RWPE1 (cell line): ENCODE data around the gene AKAP13.

Experiments used
- CTCF ChIA-PET: fragments of 350-600 bp; sonication (Branson Sonifier 250); formaldehyde crosslinking; extraction: SDS; loops from one replicate; lab custom pipeline; 2021; lab: Yijun Ruan, JAX
- POLR2A ChIA-PET: fragments of 400-600 bp; formaldehyde crosslinking; extraction: SDS; loops from one replicate; lab custom pipeline; 2020; ENCODE audit warnings: antibody characterized with exemption; ENCODE audit not compliant: low non-redundant PET; lab: Yijun Ruan, JAX
- DNase-seq: peaks from one replicate; pipeline ENCODE4 v3.0.0; 2012; ENCODE audit warnings: low spot score
- H3K27ac ChIP-seq: fragments of 450-650 bp; 2 replicates; pipeline ENCODE4 v1.5.1; 2017
- CTCF ChIP-seq: fragments of 450-650 bp; conservative IDR thresholded peaks from 2 replicates; pipeline ENCODE4 v1.5.1; 2017; ENCODE audit warnings: low read depth, mild to moderate bottlenecking

The AKAP13 gene

GRCh38 chr15:85470563-85471271 lies 90.3 kb downstream of the AKAP13 start:
- CTCF ChIA-PET = no interaction called here
- H3K27ac ChIP-seq = no peak overlapping the region
- TF ChIP-seq CTCF = no peak
- no peak for DNase-seq
- POLR2A ChIA-PET = no interaction called here

GRCh38 chr15:85472349-85472748 lies 91.9 kb downstream of the AKAP13 start:
- TF ChIP-seq CTCF = no peak
- CTCF ChIA-PET = interaction anchor here (0.5 to 0.6 kb wide), 2 partner anchors 18 to 665 kb away, joined by 3 to 4 read pairs; no protein-coding TSS in a partner anchor
- POLR2A ChIA-PET = no interaction called here
- no peak for DNase-seq
- no peak overlapping the region for H3K27ac ChIP-seq

- POLR2A ChIA-PET = no interaction called here
- no peak for DNase-seq
These were observed 93.1 kb downstream of the AKAP13 start for GRCh38 chr15:85473455-85473854.

GRCh38 chr15:85474700-85475316 lies 94.4 kb downstream of the AKAP13 start:
- ChIA-PET POLR2A (no interaction called here), CTCF (interaction anchor here (0.8 kb wide), 1 partner anchor 178 kb away, joined by 7 read pairs; no protein-coding TSS in a partner anchor)
- DNase-seq = no peak
- no peak for TF ChIP-seq CTCF
- H3K27ac ChIP-seq = no peak overlapping the region

More at GRCh38 chr15:85473455-85473854, 93.1 kb downstream of the AKAP13 start:
- TF ChIP-seq CTCF = no peak
- CTCF ChIA-PET = interaction anchor here (0.6 kb wide), 1 partner anchor 120 kb away, joined by 4 read pairs; no protein-coding TSS in a partner anchor
- H3K27ac ChIP-seq = no peak overlapping the region

DNA sequence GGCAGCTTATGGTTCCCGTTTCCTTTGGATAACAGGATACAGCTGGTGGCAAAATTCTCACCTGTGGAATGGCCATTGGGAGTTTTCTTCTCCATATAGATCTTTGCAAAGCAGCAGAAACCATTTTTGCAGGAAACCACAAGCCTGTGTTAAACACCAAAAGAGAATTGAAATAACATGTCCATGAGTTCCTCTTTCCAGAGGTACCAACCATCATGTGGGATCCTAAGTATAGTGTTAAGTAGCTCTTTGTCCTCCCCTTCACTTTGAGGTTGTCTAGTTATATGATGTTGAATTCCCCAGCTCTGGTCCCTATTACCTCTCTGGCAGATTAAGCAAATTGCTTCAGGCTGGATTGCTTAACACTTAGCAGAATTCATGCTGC lies 94.9 kb downstream of the AKAP13 start:
- DNase-seq = no peak
- POLR2A ChIA-PET = no interaction called here
- CTCF ChIA-PET = interaction anchor here (0.8 kb wide), 1 partner anchor 179 kb away, joined by 7 read pairs; no protein-coding TSS in a partner anchor
- H3K27ac ChIP-seq = no peak overlapping the region
- TF ChIP-seq CTCF = no peak

- TF ChIP-seq CTCF = no peak
- no peak overlapping the region for H3K27ac ChIP-seq
- CTCF ChIA-PET = interaction anchor here (0.8 kb wide), 1 partner anchor 179 kb away, joined by 7 read pairs; no protein-coding TSS in a partner anchor
- no peak for DNase-seq
- POLR2A ChIA-PET = no interaction called here
These were observed 95.3 kb downstream of the AKAP13 start for GRCh38 chr15:85475711-85476110.
